ENCODE measurements around the gene CDK15. TPM values are rescaled to one million over a fixed set of nuclear protein-coding genes. Genes with fewer than 3 reads are reported as not detected.

CDK15 gene
- total RNA-seq, 1 donor: 4.5 TPM

DNA sequence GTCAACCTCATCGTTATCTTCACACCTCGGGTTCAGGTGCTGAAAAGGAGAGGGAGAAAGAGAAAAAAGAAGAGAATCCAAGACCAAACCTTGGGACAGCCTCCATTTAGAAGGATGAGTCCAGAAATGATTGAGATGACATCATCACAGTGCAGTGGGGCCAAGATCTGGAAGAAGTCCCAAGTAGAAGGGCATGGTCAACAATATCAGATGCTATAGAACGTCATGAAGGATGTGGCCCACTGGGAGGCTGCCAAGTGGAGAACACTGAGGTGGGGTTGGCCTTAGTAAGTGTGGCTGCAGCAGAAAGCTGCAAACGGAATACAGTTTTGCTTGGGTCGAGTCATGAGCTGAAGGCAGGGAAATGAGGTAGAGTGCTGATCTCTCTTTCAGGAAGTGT is 136.2 kb downstream of the CDK15 start:
- DNase-seq (ENCODE audit: low read depth): peak; percentile 32
- H3K4me3 ChIP-seq (ENCODE audit: low read depth, low read length): no peak overlapping the region
- TF ChIP-seq, protein P1, sequence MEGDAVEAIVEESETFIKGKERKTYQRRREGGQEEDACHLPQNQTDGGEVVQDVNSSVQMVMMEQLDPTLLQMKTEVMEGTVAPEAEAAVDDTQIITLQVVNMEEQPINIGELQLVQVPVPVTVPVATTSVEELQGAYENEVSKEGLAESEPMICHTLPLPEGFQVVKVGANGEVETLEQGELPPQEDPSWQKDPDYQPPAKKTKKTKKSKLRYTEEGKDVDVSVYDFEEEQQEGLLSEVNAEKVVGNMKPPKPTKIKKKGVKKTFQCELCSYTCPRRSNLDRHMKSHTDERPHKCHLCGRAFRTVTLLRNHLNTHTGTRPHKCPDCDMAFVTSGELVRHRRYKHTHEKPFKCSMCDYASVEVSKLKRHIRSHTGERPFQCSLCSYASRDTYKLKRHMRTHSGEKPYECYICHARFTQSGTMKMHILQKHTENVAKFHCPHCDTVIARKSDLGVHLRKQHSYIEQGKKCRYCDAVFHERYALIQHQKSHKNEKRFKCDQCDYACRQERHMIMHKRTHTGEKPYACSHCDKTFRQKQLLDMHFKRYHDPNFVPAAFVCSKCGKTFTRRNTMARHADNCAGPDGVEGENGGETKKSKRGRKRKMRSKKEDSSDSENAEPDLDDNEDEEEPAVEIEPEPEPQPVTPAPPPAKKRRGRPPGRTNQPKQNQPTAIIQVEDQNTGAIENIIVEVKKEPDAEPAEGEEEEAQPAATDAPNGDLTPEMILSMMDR (IDR thresholded peaks at IDR 0.05; ENCODE audit: insufficient read depth, low read length): no peak

Small RNA genes within 50 kb of the gene (small RNA-seq; reads per million reads assigned to genes)
- gene RF00019: not detected
- not detected for gene RNU6-440P
- gene UBE2V1P11: not detected

Other genes starting within 250 kb of the CDK15 start
- 21.8 and 62.8 TPM in 2 replicates for gene TMEM237, start 163.0 kb upstream of the CDK15 start, total RNA-seq (ENCODE audit: low replicate concordance)
- 0.33 and 4.0 TPM in 2 replicates for gene MPP4, start 107.9 kb upstream of the CDK15 start, total RNA-seq (ENCODE audit: low replicate concordance)
- gene ALS2, start 25.6 kb upstream of the CDK15 start, total RNA-seq (ENCODE audit: low replicate concordance): 27.4 and 98.4 TPM in 2 replicates
- gene FZD7, start 227.3 kb downstream of the CDK15 start, total RNA-seq (ENCODE audit: low replicate concordance): 35.8 and 40.4 TPM in 2 replicates